Fibroblast of lung (primary cell): ENCODE results near the gene PITPNB.

Source experiments
- EZH2 ChIP-seq: IDR thresholded peaks from 2 replicates; pipeline ENCODE4 v1.5.1; 2012; ENCODE audit warnings: low read length, control low read depth, mild to moderate bottlenecking; ENCODE audit errors: missing control alignments
- TF ChIP-seq, protein P1 (sequence below), 2 donors: IDR thresholded peaks in 1 of 2; conservative IDR thresholded peaks in 1 of 2; 1 replicate in 1 of 2; 2 replicates in 1 of 2; pipeline ENCODE4 v1.5.1; 2011 to 2012; ENCODE audit warnings: low read length in 2 of 2, control low read depth in 1 of 2, inconsistent platforms in 1 of 2, low read depth in 1 of 2, mild to moderate bottlenecking in 1 of 2

DNA sequence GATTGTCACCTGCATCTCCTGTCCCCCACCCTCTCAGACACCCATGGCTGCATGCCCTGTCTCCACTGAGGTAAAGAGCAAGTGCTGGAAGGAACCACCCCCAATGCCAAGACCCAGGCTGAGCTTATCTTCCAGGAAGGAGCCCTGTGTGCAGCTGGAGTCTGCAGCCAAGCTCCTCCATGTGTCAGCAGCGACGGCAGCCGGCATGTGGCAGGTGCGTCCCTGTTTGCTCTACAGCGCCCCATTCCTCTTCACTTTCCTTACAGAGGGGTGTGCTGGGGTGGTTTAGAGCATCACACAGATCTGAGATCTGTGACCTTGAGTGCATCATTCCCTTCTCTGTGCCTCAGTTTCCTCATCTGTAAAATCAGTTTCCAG is 109.8 kb downstream of the PITPNB start:
- TF ChIP-seq, protein P1, sequence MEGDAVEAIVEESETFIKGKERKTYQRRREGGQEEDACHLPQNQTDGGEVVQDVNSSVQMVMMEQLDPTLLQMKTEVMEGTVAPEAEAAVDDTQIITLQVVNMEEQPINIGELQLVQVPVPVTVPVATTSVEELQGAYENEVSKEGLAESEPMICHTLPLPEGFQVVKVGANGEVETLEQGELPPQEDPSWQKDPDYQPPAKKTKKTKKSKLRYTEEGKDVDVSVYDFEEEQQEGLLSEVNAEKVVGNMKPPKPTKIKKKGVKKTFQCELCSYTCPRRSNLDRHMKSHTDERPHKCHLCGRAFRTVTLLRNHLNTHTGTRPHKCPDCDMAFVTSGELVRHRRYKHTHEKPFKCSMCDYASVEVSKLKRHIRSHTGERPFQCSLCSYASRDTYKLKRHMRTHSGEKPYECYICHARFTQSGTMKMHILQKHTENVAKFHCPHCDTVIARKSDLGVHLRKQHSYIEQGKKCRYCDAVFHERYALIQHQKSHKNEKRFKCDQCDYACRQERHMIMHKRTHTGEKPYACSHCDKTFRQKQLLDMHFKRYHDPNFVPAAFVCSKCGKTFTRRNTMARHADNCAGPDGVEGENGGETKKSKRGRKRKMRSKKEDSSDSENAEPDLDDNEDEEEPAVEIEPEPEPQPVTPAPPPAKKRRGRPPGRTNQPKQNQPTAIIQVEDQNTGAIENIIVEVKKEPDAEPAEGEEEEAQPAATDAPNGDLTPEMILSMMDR (conservative IDR thresholded peaks at IDR 0.05 in 1 of 2, IDR thresholded peaks at IDR 0.05 in 1 of 2; ENCODE audit: low read depth in 1 of 2, low read length in 2 of 2) = no peak
- TF ChIP-seq EZH2 = no peak
